ENCODE data around the gene JUND.

- TF ChIP-seq CTCF (IDR thresholded peaks at IDR 0.05 in 8 of 11, conservative IDR thresholded peaks at IDR 0.05 in 3 of 11) (no peak), POLR2A (IDR thresholded peaks at IDR 0.05) (no peak), POLR2AphosphoS5 (IDR thresholded peaks at IDR 0.05) (peak in 2 of 3 donors; percentile 30 to 55)
Observed at GRCh38 chr19:18264137-18264854, 17.1 kb downstream of the JUND start.
